ENCODE data around the gene HSBP1L1. TPM values are rescaled to one million over a fixed set of nuclear protein-coding genes. Genes with fewer than 3 reads are reported as not detected.

The HSBP1L1 gene
- total RNA-seq, 4 donors from 2014 or later, result 13.2 to 20.1 (median 17.3) TPM

DNA sequence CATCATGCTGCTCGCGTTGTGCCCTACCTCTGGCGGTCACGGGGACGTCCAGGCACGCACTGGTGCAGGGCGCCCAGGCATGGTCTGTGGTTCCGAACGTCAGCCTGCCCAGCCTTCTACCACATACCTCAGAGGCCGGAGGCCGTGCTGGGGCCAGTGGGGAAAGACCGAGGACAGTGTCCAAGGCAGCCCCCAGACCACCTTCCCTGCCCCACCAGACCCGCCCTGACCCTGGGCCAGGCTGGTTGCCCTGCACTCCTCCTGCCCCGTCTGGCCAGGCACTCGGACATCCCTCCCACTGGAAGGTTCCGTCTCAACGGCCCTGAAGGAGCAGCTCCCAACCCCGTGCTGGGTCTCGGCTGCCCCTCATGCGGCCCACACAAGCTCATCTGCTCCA lies 45.8 kb upstream of the HSBP1L1 start:
- no peak for TF ChIP-seq CTCF (IDR thresholded peaks at IDR 0.05)
- no peak for ATAC-seq (ENCODE audit: low FRiP score)
- peak; percentile 20 for DNase-seq (ENCODE audit: low spot score)

GRCh38 chr18:79919089-79919488 lies 45.4 kb upstream of the HSBP1L1 start:
- DNase-seq (ENCODE audit: low spot score), result peak; percentile 3
- no peak for TF ChIP-seq CTCF (IDR thresholded peaks at IDR 0.05)

DNA sequence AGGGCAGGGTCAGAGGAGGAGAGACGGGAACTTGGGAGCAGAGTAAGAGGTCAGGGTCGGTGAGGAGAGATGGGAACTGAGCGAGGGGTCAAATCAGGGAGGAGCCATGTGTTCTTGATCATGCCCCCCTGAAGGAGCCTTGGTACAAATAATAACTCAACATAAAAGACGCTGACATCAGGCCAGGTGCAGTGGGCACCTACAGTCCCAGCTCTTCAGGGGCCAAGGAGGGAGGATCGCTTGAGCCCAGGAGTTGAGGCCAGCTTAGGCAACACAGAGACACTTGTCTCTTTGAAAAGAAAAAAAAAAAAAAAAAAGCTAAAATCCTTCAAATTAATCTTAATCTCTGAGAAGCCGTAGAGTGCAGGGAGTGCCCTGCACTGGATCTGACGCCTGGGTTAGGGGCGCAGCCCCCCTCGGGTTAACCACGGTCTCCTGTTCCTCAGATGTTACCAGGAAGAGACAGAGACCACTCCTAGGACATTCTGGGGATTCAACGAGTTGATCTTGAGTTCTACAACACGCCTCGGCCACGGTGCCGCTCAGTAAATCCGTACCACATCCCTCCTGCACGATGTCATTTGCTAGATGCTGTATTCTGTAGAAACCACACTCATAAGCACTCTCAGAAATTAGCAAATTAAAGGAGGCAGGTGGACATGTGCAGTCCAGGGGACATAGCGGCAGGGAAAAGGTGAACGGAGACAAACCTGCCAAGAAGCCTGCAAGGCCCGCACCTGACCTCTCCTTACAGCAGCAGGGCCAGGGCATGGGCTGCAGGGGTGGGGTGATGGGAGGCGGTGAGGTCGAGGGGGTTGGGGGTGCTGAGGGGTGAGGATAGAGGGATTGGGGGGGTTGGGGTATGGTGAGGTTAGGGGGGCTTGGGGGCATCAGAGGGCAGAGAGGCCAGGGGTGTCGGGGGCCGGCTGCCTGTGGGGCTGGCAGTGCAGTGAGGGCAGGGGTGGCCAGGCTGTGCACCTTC lies 42.2 kb upstream of the HSBP1L1 start:
- no peak for TF ChIP-seq CTCF (IDR thresholded peaks at IDR 0.05)
- ATAC-seq (ENCODE audit: low FRiP score), result no peak
- peak; percentile 4 for DNase-seq (ENCODE audit: low spot score)

More at GRCh38 chr18:79919089-79919488, 45.4 kb upstream of the HSBP1L1 start:
- ATAC-seq (ENCODE audit: low FRiP score), result no peak

GRCh38 chr18:79922971-79923411 lies 41.5 kb upstream of the HSBP1L1 start:
- no peak for TF ChIP-seq CTCF (IDR thresholded peaks at IDR 0.05)
- ATAC-seq (ENCODE audit: low FRiP score) (no peak), DNase-seq (ENCODE audit: low spot score) (peak; percentile 2)

GRCh38 chr18:79923896-79924585 lies 40.4 kb upstream of the HSBP1L1 start:
- ATAC-seq (ENCODE audit: low FRiP score) (no peak), DNase-seq (ENCODE audit: low spot score) (peak; percentile 6)
- TF ChIP-seq CTCF (IDR thresholded peaks at IDR 0.05), result no peak

DNA sequence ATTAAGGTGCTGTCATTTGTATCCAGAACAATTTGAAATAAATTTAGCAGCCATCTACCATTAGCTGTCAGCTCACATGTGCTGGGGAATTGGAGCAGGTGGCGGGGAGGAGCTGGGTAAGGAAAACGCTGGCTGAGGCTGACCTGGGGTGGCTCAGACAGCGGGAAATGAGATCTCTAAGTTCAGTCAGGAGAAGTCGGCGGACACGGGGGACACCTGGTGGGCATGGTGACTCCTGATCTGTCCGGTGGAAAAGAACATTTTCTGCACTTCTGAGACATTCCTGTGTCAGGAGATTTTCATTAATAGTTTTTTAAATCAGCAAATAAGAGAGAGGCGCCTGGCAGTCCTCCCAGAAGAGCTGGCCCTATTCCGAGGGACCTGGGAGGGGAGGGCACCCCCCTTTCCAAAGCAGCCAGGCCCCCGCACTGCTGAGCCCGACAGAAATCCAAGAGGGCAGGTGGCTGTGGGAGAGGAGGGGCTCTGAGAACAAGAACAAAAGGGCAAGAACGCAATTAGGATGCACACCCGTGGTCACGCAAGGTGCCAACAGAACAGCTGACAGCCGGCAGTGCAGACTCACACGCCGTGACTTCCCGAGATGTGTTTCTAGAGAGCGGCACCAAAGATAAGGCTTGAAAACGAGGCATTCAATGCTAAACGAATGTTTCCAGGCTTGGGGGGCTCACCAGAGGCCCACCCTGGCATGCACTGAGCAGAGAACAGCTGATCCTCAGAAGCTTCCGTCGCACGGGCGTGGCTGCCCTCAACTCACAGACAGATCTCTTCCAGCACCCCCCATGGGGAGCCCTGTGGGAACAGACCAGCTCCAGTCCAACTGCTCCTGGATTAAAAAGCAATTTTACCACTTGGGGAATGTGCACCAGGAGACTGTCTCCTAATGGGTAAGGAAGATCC lies 39.4 kb upstream of the HSBP1L1 start:
- no peak for TF ChIP-seq CTCF (IDR thresholded peaks at IDR 0.05)
- peak; percentile 16 for DNase-seq (ENCODE audit: low spot score)
- peak; percentile 44 for ATAC-seq (ENCODE audit: low FRiP score)
